UCSD-AML1 (cell line): ENCODE results near the gene MTHFSD.

Experiments used
- DNase-seq: peaks from one replicate; lab custom pipeline; 2025; ENCODE audit not compliant: unreplicated experiment; lab: John Stamatoyannopoulos, UW

MTHFSD gene

DNA sequence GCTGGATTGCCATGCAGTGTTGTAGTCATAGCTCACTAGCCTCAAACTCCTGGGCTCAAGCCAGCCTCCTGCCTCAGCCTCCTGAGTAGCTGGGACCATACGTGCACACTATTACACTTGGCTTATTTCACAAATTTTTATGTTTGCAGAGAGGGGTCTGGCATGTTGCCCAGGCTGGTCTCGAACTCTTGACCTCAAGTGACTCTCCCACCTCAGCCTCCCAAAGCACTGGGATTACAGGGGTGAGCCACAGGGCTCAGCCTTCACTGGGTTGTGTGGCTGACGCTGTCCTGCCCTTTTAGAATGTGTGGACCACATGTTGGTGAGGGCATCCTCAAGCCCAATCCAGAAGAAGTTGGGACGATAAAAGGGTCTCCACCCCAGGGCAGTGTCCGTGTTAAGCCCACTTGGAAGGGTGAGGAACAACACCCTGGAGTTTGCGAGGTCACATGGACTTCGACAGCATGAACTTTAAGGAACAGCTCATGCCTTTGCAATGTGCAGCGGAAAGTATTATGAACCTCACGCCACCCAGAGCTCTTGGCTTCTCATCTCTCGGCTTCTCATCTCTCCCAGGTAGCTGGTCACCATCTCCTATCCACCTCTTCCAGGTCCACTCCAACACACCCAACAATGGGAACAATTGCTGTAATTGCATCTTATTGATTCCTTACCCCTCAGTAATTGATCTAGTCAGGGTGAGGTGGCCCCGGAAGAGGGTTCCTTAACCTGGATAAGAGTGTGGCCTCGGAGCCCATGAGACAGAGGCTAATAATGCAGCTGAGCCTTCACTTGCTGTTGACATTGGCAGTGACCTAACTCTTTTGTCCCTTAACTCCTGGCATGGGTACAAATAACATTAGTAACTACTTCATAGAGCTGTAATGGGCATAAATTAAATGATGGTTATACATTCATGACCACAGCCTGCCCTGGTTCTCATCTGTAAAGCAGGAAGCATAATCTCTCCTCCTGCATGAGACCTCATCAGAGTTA is 30.0 kb upstream of the MTHFSD start:
- no peak for DNase-seq

DNA sequence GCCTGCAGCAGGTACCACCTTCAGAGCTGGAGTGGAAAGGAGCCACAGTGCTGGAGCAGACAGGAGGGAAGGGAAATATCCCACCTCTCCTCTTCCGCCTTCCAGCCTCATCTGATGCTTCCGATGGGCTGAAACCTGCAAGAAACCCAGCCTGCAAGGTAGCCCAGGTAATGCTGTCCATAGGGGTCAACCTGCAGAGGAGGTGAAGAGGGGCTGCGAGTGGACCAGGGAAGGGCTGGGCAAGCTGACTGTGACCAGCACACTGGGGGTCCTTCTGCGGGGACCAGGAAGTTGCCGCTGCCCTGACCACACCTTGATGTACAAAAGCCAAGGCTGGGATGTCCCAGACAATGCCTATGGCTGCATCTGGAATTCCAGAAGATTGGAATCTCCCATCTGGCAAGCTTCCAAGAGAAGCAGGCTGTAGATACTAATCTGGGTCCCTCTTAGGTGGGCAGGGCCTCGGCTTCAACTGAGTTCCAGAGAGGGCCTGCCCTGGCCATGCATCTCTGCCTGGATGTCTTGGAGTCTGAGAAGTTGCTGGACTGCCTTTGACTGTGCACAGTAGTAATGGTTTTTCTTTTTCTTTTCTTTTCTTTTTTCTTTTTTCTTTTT is 29.1 kb upstream of the MTHFSD start:
- no peak for DNase-seq

- no peak for DNase-seq
Measured at GRCh38 chr16:86581458-86581857, 26.4 kb upstream of the MTHFSD start.

- no peak for DNase-seq
Measured at GRCh38 chr16:86580791-86581170, 25.7 kb upstream of the MTHFSD start.

- no peak for DNase-seq
Measured at GRCh38 chr16:86580063-86580790, 25.2 kb upstream of the MTHFSD start.

GRCh38 chr16:86579268-86580062 is 24.4 kb upstream of the MTHFSD start:
- no peak for DNase-seq

DNA sequence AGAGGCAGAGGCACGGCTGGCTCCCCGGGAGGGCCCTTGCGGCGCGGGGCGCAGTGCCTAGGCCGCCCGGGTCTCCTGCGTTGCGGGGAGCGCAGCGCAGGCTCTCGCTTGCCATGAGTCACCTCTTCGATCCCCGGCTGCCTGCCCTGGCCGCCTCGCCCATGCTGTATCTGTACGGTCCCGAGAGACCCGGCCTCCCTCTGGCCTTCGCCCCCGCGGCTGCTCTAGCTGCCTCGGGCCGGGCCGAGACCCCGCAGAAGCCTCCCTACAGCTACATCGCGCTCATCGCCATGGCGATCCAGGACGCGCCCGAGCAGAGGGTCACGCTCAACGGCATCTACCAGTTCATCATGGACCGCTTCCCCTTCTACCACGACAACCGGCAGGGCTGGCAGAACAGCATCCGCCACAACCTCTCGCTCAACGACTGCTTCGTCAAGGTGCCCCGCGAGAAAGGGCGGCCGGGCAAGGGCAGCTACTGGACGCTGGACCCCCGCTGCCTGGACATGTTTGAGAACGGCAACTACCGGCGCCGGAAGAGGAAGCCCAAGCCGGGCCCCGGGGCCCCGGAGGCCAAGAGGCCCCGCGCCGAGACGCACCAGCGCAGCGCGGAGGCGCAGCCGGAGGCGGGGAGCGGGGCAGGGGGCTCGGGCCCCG is 23.7 kb upstream of the MTHFSD start:
- no peak for DNase-seq

GRCh38 chr16:86578061-86578599 is 23.1 kb upstream of the MTHFSD start, which contains the start of gene FOXL1:
Gene FOXL1 (plus strand): TSS chr16:86578549. CDS start chr16:86578724, 175 bp downstream.
- DNase-seq: no peak

- DNase-seq: no peak
Measured at GRCh38 chr16:86577314-86577971, 22.4 kb upstream of the MTHFSD start.

- no peak for DNase-seq
Measured at GRCh38 chr16:86576591-86577313, 21.7 kb upstream of the MTHFSD start.

DNA sequence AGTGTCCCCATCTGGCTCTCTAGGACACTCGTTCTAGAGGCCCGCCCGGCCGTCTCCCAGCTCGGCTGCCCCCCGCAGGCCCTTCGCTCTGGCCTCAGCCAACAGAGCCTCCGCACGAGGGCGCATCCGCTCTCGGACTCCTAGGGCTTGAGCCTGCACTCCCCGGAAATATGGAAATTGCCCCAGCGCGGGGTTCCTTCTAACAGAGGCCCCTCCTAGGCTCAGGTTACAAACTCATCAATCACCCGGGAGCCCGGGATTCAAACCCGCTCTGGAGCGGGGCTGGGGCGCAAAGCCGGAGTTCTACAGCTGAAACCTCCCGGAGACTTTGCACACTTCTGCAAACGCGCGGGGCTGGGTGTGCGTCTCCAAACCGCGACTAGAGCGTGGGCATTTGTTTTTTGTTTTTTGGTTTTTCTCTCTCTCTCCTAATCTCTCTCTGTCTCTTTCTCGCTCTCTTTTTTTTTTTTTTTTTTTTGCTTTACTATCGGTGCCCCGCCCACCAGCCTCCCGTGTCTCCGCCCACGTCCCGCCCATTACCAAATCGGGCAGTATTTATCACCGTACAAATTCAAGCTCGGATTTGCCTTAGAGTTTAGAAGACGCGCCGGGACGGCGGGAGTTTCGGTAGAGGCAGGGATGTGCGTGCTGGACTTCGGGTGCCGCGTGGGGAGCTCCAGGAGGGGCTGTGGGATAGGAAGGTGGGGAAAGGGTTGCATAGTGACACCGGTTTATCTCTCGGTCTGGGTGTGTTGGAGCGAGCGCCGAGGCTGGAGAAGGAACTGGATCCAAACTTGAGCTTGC is 20.9 kb upstream of the MTHFSD start:
- DNase-seq: peak; percentile 71

- DNase-seq: no peak
Measured at GRCh38 chr16:86575095-86575685, 20.2 kb upstream of the MTHFSD start.

DNA sequence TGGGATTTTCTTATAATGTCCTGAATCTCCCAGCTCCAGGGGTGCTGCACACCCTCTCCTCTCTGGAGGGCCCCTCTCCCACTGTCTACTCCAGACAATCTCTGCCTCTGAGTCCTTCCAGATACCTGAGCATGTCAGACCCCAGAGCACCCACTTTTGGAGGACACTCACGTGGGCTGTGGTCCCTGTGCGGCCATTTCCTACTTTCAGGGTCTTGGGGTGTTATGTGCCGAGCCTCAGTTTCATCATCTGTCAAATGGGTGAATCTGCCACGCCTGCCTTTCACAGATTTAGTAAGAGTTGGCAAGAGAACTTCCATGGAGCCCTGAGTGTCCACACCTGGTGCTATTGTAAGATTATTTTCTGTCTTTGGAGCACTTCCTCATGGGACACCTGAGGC is 19.6 kb upstream of the MTHFSD start:
- DNase-seq: no peak

GRCh38 chr16:86573646-86574508 is 18.8 kb upstream of the MTHFSD start:
- DNase-seq: no peak

DNA sequence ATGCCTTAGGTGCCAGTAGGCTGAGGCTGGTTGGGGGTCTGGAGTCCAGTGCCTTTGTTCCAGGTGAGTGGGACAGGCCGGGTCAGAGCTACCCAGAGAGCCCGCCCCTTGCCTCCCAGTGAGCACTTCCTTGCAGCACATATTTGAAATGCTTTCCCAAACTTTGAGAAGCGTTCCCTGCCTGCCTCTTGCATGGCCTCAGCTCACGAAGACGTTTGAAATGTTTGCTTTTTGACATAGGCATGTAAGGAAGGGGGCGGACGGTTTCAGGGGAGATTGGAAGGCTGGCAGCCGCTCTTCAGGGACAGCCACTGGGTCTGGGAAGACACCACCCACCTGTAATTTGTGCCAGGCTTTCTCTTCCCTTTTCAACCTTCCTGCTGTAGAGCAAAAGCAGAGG is 18.2 kb upstream of the MTHFSD start:
- no peak for DNase-seq

DNA sequence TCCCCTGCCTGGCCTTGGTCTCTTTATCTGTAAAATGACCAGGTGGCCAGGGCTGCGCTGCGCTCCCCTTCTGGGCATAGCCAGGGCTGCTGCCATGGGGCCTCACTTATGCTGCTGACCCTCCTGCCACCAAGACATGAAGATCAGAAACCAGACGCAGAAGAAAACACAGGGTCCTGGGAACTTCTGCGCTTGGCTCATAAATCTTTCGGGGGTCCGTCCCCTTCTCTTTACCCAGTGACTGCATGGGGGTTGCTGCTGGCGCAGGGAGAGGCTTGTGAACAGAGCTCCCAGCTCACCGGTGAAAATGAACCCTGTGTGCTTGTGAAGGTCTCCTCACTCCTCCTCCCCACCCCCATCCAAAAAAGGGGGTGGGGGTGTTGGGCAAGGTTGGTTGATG is 17.6 kb upstream of the MTHFSD start:
- no peak for DNase-seq
